Measurements from ENCODE around the gene SCFD1. TPM values are rescaled to one million over a fixed set of nuclear protein-coding genes. Genes with fewer than 3 reads are reported as not detected.

SCFD1 gene
- total and polyA plus RNA-seq, 4 donors = 24.6 to 82.1 (median 52.6) TPM

GRCh38 chr14:30779210-30779609 is 157.1 kb downstream of the SCFD1 start (continued):
- TF ChIP-seq REST (IDR thresholded peaks at IDR 0.05) = no peak
- TF ChIP-seq TAF1 (conservative IDR thresholded peaks at IDR 0.05) = no peak

Other genes starting within 250 kb of the SCFD1 start
- gene G2E3, start 63.2 kb upstream of the SCFD1 start, total RNA-seq = 10 to 100 TPM in 1 of 2 donors, 1 to 10 TPM in 1; 6.4 to 14.0 TPM
- gene G2E3, start 63.2 kb upstream of the SCFD1 start, polyA plus RNA-seq = 1 to 10 TPM; 2.4 to 5.0 TPM